ENCODE results near the gene COA8.

DNA sequence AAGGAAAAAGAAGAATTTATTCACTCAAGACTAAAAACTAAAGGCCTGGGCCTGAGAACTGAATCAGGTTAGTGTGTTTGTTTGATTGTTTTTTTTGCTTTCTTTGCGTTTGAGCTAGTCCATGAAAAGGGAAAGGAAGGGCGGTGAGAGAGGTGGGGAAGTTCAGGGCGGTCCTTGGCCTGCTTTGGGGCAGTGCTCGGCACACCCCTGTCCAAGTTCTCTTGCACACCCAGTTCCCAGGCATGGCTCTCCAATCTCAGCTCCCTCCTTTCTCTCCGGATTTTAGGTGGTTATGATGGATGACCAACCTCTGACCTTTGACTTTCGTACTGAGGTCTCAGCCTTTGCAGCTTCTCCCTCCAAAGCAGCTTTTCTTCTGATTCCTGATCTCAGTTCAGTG is 11.3 kb downstream of the COA8 start:
- TF ChIP-seq, protein P1, sequence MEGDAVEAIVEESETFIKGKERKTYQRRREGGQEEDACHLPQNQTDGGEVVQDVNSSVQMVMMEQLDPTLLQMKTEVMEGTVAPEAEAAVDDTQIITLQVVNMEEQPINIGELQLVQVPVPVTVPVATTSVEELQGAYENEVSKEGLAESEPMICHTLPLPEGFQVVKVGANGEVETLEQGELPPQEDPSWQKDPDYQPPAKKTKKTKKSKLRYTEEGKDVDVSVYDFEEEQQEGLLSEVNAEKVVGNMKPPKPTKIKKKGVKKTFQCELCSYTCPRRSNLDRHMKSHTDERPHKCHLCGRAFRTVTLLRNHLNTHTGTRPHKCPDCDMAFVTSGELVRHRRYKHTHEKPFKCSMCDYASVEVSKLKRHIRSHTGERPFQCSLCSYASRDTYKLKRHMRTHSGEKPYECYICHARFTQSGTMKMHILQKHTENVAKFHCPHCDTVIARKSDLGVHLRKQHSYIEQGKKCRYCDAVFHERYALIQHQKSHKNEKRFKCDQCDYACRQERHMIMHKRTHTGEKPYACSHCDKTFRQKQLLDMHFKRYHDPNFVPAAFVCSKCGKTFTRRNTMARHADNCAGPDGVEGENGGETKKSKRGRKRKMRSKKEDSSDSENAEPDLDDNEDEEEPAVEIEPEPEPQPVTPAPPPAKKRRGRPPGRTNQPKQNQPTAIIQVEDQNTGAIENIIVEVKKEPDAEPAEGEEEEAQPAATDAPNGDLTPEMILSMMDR (IDR thresholded peaks at IDR 0.05 in 8 of 11, conservative IDR thresholded peaks at IDR 0.05 in 3 of 11) = no peak
- TF ChIP-seq POLR2A (IDR thresholded peaks at IDR 0.05) = no peak

Measured in spleen (tissue), 7 donors.